ENCODE measurements around the gene COMMD2. TPM values are rescaled to one million over a fixed set of nuclear protein-coding genes. Genes with fewer than 3 reads are reported as not detected.

The COMMD2 gene
- total and polyA plus RNA-seq, 10 donors: 8.9 to 36.1 (median 29.0) TPM

GRCh38 chr3:149763565-149764195 lies 11.4 kb upstream of the COMMD2 start:
- no peak for DNase-seq
- H3K27ac ChIP-seq: no peak overlapping the region
- H3K4me3 ChIP-seq: no peak overlapping the region
- H3K4me1 ChIP-seq: no peaks in the 10 kb centered on the region
- H3K36me3 ChIP-seq: no peaks in the 10 kb centered on the region
- peaks cover 0 to 24% (median 0%) of the 10 kb centered on the region in 7 donors for H3K27me3 ChIP-seq (replicated peaks in 1 of 7)
- no peaks in the 10 kb centered on the region for H3K9me3 ChIP-seq
- TF ChIP-seq POLR2AphosphoS5 (IDR thresholded peaks at IDR 0.05): no peak
- TF ChIP-seq CTCF (IDR thresholded peaks at IDR 0.05 in 8 of 11, conservative IDR thresholded peaks at IDR 0.05 in 3 of 11): no peak
- TF ChIP-seq POLR2A (IDR thresholded peaks at IDR 0.05): no peak
- intact Hi-C loops (cut with DNase I; ENCODE audit: low total_unique reads): no loop called here
- WGBS, 5 donors: 76 to 85% (median 81%) methylated on average over 3 of the region's 3 CpGs

DNA sequence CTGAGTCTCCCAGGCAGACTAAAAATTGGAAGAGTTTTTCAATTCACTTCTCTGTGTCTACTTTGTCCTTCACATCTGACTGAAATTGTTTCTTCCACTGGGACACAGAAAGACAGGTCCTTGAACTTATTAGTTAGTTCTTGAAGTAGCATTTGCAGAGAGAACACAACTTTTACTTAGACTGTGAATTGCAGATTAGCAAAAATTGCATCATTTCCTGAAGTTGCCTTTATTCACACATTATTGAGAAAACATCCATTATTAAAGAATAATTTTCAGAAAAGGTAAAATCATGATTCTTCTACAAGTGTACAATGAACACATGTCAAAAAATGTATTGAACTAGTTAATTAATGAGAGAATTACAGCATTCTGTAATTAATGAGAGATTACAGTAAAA lies 1.4 kb upstream of the COMMD2 start:
- peak overlapping the region in 1 of 8 donors; percentile 84 for H3K4me3 ChIP-seq
- no peak for DNase-seq

DNA sequence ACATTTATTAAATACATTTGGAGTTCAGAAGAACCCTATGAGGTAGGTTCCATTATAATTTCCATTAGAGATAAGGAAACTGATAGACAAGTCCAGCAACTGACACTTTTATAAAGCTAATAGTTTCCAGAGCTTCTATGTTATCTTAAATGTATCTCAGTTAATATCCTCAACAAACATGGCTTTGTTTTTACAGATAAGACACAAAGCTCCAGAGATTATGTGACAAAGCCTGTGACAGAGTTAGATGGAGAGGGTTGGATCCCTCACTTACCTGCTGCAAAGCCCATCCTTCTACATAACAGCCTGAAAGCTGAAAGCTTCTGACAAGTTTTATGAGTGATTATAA lies 473 bp upstream of the COMMD2 start:
- TF ChIP-seq POLR2A (IDR thresholded peaks at IDR 0.05) (no peak), CTCF (IDR thresholded peaks at IDR 0.05 in 8 of 11, conservative IDR thresholded peaks at IDR 0.05 in 3 of 11) (no peak), POLR2AphosphoS5 (IDR thresholded peaks at IDR 0.05) (no peak)
- no peak for DNase-seq
- Histone ChIP-seq H3K27me3 (replicated peaks in 1 of 7) (no peaks in the 10 kb centered on the region), H3K4me3 (peak overlapping the region; percentile 49 to 87 (median 78)), H3K36me3 (peaks cover 0 to 34% (median 17%) of the 10 kb centered on the region in 6 donors), H3K4me1 (peaks cover 8 to 42% (median 25%) of the 10 kb centered on the region in 6 donors), H3K27ac (peak overlapping the region in 7 of 8 donors; percentile 30 to 87 (median 84)), H3K9me3 (no peaks in the 10 kb centered on the region)
- intact Hi-C loops (cut with DNase I; ENCODE audit: low total_unique reads): no loop called here

More for the DNA sequence above, 1.4 kb upstream of the COMMD2 start:
- intact Hi-C loops (cut with DNase I; ENCODE audit: low total_unique reads): no loop called here
- no peaks in the 10 kb centered on the region for H3K9me3 ChIP-seq
- TF ChIP-seq CTCF (IDR thresholded peaks at IDR 0.05 in 8 of 11, conservative IDR thresholded peaks at IDR 0.05 in 3 of 11) (no peak), POLR2AphosphoS5 (IDR thresholded peaks at IDR 0.05) (no peak), POLR2A (IDR thresholded peaks at IDR 0.05) (no peak)
- H3K36me3 ChIP-seq: peaks cover 0 to 24% (median 8%) of the 10 kb centered on the region in 6 donors
- H3K27me3 ChIP-seq (replicated peaks in 1 of 7): no peaks in the 10 kb centered on the region
- H3K27ac ChIP-seq: no peak overlapping the region
- peaks cover 8 to 42% (median 25%) of the 10 kb centered on the region in 6 donors for H3K4me1 ChIP-seq

DNA sequence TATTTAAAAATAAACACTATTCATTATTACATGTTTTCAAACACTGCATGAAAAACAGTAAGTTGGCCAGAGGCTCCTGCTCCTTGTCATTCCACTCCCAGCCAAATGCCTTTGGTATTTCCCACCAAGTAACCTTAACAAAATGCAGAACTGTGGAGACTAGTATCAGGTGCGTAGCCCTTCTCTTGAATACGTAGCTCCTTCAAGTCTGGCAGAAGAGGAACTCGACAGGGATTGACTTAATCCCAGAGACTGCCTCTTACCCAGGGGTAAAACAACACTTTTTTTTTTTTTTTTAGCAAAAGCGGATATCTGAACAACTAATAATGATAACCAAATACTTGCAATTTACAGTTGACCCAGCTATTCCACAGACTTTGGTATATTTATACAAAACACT lies 738 bp downstream of the COMMD2 start:
- Histone ChIP-seq H3K27me3 (replicated peaks in 1 of 7) (no peaks in the 10 kb centered on the region), H3K4me1 (peaks cover 8 to 42% (median 25%) of the 10 kb centered on the region in 6 donors), H3K4me3 (peak overlapping the region; percentile 49 to 87 (median 78)), H3K36me3 (peaks cover 0 to 46% (median 28%) of the 10 kb centered on the region in 6 donors), H3K27ac (peak overlapping the region in 6 of 8 donors; percentile 30 to 87 (median 84)), H3K9me3 (no peaks in the 10 kb centered on the region)
- no peak for DNase-seq
- intact Hi-C loops (cut with DNase I; ENCODE audit: low total_unique reads): no loop called here
- WGBS, 5 donors: 9 to 17% (median 10%) methylated on average over 4 of the region's 4 CpGs
- TF ChIP-seq POLR2A (IDR thresholded peaks at IDR 0.05) (no peak), POLR2AphosphoS5 (IDR thresholded peaks at IDR 0.05) (no peak), CTCF (IDR thresholded peaks at IDR 0.05 in 8 of 11, conservative IDR thresholded peaks at IDR 0.05 in 3 of 11) (no peak)
